HCT116 (cell line): ENCODE measurements around the gene ADORA1. TPM values are rescaled to one million over a fixed set of nuclear protein-coding genes. Genes with fewer than 3 reads are reported as not detected.

Experiments
- ATAC-seq: fragments of 200-7000 bp; cut with Tn5 transposase; 2 replicates; pipeline ENCODE4 v1.9.1; 2020; ENCODE audit warnings: mild to moderate bottlenecking, moderate library complexity
- BruUV-seq: library from RNA; stranded (reverse); fragments of 400-500 nt; replicated peaks from 2 replicates; lab custom pipeline; 2021; lab: Mats Ljungman, UMichigan
- CTCF ChIA-PET: fragments of 300-600 bp; sonication (Branson Sonifier 250); formaldehyde crosslinking; loops from one replicate; lab custom pipeline; 2021; ENCODE audit warnings: antibody characterized with exemption; lab: Charles Lee
- POLR2A ChIA-PET: fragments of 300-600, 350-600 bp; sonication (Branson Sonifier 250); formaldehyde crosslinking; loops from one replicate; lab custom pipeline; 2021; ENCODE audit warnings: antibody characterized with exemption; lab: Charles Lee
- RAD21 ChIA-PET, 2 experiments: fragments of 300-600 bp; sonication (Branson Sonifier 250); formaldehyde crosslinking; loops; one replicate each; lab custom pipeline; 2023; ENCODE audit warnings: low total read pairs in 2 of 2; ENCODE audit not compliant: uncharacterized antibody in 2 of 2, unreplicated experiment in 2 of 2, low non-redundant PET in 1 of 2; lab: Charles Lee
- DNase-seq: peaks from one replicate; pipeline ENCODE4 v3.0.0-alpha.2; 2010; ENCODE audit warnings: low read depth, low spot score
- H2AFZ ChIP-seq: fragments of 200-600 bp; shearing (Covaris generic), sonication (generic); 2 replicates; pipeline ENCODE4 v1.6.1; 2017; ENCODE audit warnings: low read depth, mixed run types, mixed read lengths, antibody characterized with exemption, low read length; ENCODE audit not compliant: poor library complexity, severe bottlenecking
- H3K27ac ChIP-seq: 2 replicates; pipeline ENCODE4 v1.5.1; 2012; ENCODE audit warnings: low read depth, low read length
- H3K27me3 ChIP-seq: fragments of 200-600 bp; sonication (generic); 2 replicates; pipeline ENCODE4 v1.6.1; 2016; ENCODE audit warnings: mixed run types, low read length, mixed read lengths; ENCODE audit not compliant: insufficient read depth
- H3K36me3 ChIP-seq, 2 experiments: fragments of 200-500 bp in 1 of 2; fragments of 200-600 bp in 1 of 2; sonication (Bioruptor generic) in 1 of 2; sonication (generic) in 1 of 2; 2 replicates each; pipeline versions ENCODE4 v1.5.1 to v1.6.1; 2014 to 2016; ENCODE audit warnings: low read length in 2 of 2, inconsistent platforms in 1 of 2, mixed read lengths in 1 of 2, mixed run types in 1 of 2; ENCODE audit not compliant: insufficient read depth in 2 of 2, control insufficient read depth in 1 of 2
- H3K4me1 ChIP-seq, 2 experiments: fragments of 200-600 bp in 1 of 2; sonication (generic) in 1 of 2; 2 replicates each; pipeline versions ENCODE4 v1.5.1 to v1.6.1; 2012 to 2017; ENCODE audit warnings: low read length in 2 of 2, inconsistent platforms in 1 of 2, mild to moderate bottlenecking in 1 of 2, mixed read lengths in 1 of 2, mixed run types in 1 of 2, moderate library complexity in 1 of 2; ENCODE audit not compliant: insufficient read depth in 2 of 2, control insufficient read depth in 1 of 2
- H3K4me2 ChIP-seq: fragments of 200-600 bp; sonication (generic); 2 replicates; pipeline ENCODE4 v1.6.1; 2017; ENCODE audit warnings: mixed run types, low read length, mixed read lengths
- H3K4me3 ChIP-seq, 2 experiments: fragments of 200-600 bp in 1 of 2; sonication (generic) in 1 of 2; replicated peaks in 1 of 2; 2 replicates each; pipeline ENCODE4 v1.5.1; 2011 to 2016; ENCODE audit warnings: low read length in 2 of 2, control low read depth in 1 of 2, low read depth in 1 of 2, mild to moderate bottlenecking in 1 of 2, mixed read lengths in 1 of 2, mixed run types in 1 of 2
- H3K79me2 ChIP-seq: fragments of 200-600 bp; sonication (generic); 2 replicates; pipeline ENCODE4 v1.6.1; 2017; ENCODE audit warnings: mild to moderate bottlenecking, mixed run types, low read length, moderate library complexity, mixed read lengths; ENCODE audit not compliant: insufficient read depth
- H3K9ac ChIP-seq: fragments of 200-600 bp; sonication (generic); 2 replicates; pipeline ENCODE4 v1.6.1; 2016; ENCODE audit warnings: low read length, mixed read lengths
- H3K9me2 ChIP-seq: fragments of 200-600 bp; sonication (generic), shearing (Covaris generic); 2 replicates; pipeline ENCODE4 v1.6.1; 2017; ENCODE audit warnings: mixed run types, mild to moderate bottlenecking, moderate library complexity; ENCODE audit not compliant: insufficient read depth
- H3K9me3 ChIP-seq, 2 experiments: fragments of 200-500 bp in 1 of 2; fragments of 200-600 bp in 1 of 2; sonication (Bioruptor generic) in 1 of 2; sonication (generic) in 1 of 2; 2 replicates each; pipeline ENCODE4 v1.6.1; 2014 to 2017; ENCODE audit warnings: low read length in 2 of 2, mixed read lengths in 2 of 2, inconsistent platforms in 1 of 2, low read depth in 1 of 2, mild to moderate bottlenecking in 1 of 2, mixed run types in 1 of 2, moderate library complexity in 1 of 2; ENCODE audit not compliant: control insufficient read depth in 1 of 2, insufficient read depth in 1 of 2
- H4K20me1 ChIP-seq: fragments of 200-600 bp; sonication (generic), shearing (Covaris generic); 2 replicates; pipeline ENCODE4 v1.6.1; 2017; ENCODE audit warnings: mixed run types, mild to moderate bottlenecking, moderate library complexity; ENCODE audit not compliant: insufficient read depth
- ATF3 ChIP-seq: IDR thresholded peaks from 2 replicates; pipeline ENCODE4 v1.6.1; 2012
- CBX3 ChIP-seq: IDR thresholded peaks from 2 replicates; pipeline ENCODE4 v1.6.1; 2012; ENCODE audit warnings: low read depth
- CTCF ChIP-seq, 3 experiments: fragments of 200-600 bp in 1 of 3; sonication (generic) in 1 of 3; IDR thresholded peaks in 2 of 3; conservative IDR thresholded peaks in 1 of 3; 2 replicates each; pipeline ENCODE4 v1.5.1; 2012 to 2017; ENCODE audit warnings: low read depth in 2 of 3, low read length in 2 of 3, antibody characterized with exemption in 1 of 3, borderline replicate concordance in 1 of 3, control low read depth in 1 of 3, mild to moderate bottlenecking in 1 of 3, mixed read lengths in 1 of 3, mixed run types in 1 of 3, moderate library complexity in 1 of 3; ENCODE audit not compliant: insufficient read depth in 1 of 3
- EGR1 ChIP-seq: IDR thresholded peaks from 2 replicates; pipeline ENCODE4 v1.6.1; 2012; ENCODE audit warnings: low read depth
- ELF1 ChIP-seq: IDR thresholded peaks from 2 replicates; pipeline ENCODE4 v1.6.1; 2012; ENCODE audit warnings: low read depth, borderline replicate concordance
- EZH2 ChIP-seq: fragments of 200-600 bp; sonication (generic); IDR thresholded peaks from 2 replicates; pipeline ENCODE4 v1.6.1; 2017; ENCODE audit warnings: antibody characterized with exemption, mixed run types
- JUND ChIP-seq: IDR thresholded peaks from 2 replicates; pipeline ENCODE4 v1.6.1; 2012
- POLR2A ChIP-seq: IDR thresholded peaks from 2 replicates; pipeline ENCODE4 v1.7.0; 2011; ENCODE audit warnings: borderline replicate concordance; ENCODE audit not compliant: insufficient read depth, insufficient read length; ENCODE audit errors: extremely low read depth
- POLR2AphosphoS5 ChIP-seq: IDR thresholded peaks from 2 replicates; pipeline ENCODE4 v1.6.1; 2011; ENCODE audit warnings: mild to moderate bottlenecking, low read depth, low read length, moderate library complexity
- RAD21 ChIP-seq: IDR thresholded peaks from 2 replicates; pipeline ENCODE4 v1.6.1; 2012; ENCODE audit warnings: low read depth, mild to moderate bottlenecking
- SIN3A ChIP-seq: IDR thresholded peaks from 2 replicates; pipeline ENCODE4 v1.6.1; 2012; ENCODE audit warnings: low read depth
- SRF ChIP-seq: IDR thresholded peaks from 2 replicates; pipeline ENCODE4 v1.6.1; 2012; ENCODE audit warnings: low read depth
- TCF7L2 ChIP-seq: IDR thresholded peaks from 2 replicates; pipeline ENCODE4 v1.7.0; 2011; ENCODE audit warnings: borderline replicate concordance, inconsistent platforms; ENCODE audit not compliant: insufficient read depth, insufficient read length; ENCODE audit errors: extremely low read depth
- YY1 ChIP-seq: IDR thresholded peaks from 2 replicates; pipeline ENCODE4 v1.6.1; 2011; ENCODE audit warnings: low read length, low read depth, moderate library complexity, mild to moderate bottlenecking; ENCODE audit not compliant: insufficient replicate concordance; ENCODE audit errors: extremely low read depth
- ZFX ChIP-seq: fragments of 450-650 bp; IDR thresholded peaks from 2 replicates; pipeline ENCODE4 v1.6.1; 2017
- ZNF274 ChIP-seq: fragments of 200-500 bp; sonication (Bioruptor generic); IDR thresholded peaks from 2 replicates; pipeline ENCODE4 v1.6.1; 2014; ENCODE audit warnings: mild to moderate bottlenecking, low read depth, low read length, inconsistent platforms
- intact Hi-C: fragments of 100-400 bp; cut with micrococcal nuclease; formaldehyde crosslinking; loops from 2 replicates; pipeline ENCODE4 v1.10.0; 2022
- total RNA-seq: library from RNA; stranded (reverse); gene quantifications from one replicate; pipeline ENCODE4 v1.2.1, GENCODE V29; 2021; ENCODE audit not compliant: unreplicated experiment
- TF ChIP-seq, protein P1 (sequence below): IDR thresholded peaks from 2 replicates; pipeline ENCODE4 v1.6.1; 2011; ENCODE audit warnings: mild to moderate bottlenecking, low read length, moderate library complexity; ENCODE audit not compliant: insufficient replicate concordance; ENCODE audit errors: extremely low read depth
- TF ChIP-seq, protein P2 (sequence below): IDR thresholded peaks from 2 replicates; pipeline ENCODE4 v1.6.1; 2012

The ADORA1 gene
- total RNA-seq, 1 experiment from 2014 or later = 2.8 TPM

- peak overlapping the region; percentile 56 to 64 for H3K4me3 ChIP-seq
- intact Hi-C loops = no loop called here
- peaks cover 7% of the 10 kb centered on the region; the same call in 1 of the 2 replicates for H3K27me3 ChIP-seq
- ChIA-PET POLR2A (no interaction called here), RAD21 (interaction anchor here in 1 of 2 experiments (0.9 to 1.6 kb wide), 4 partner anchors 11 to 88 kb away, joined by 3 to 4 read pairs (median 4); no protein-coding TSS in a partner anchor), CTCF (interaction anchor here (1.0 to 4.5 kb wide), 11 partner anchors 10 to 141 kb away, joined by 3 to 58 read pairs (median 4); no protein-coding TSS in a partner anchor)
- peaks cover 25 to 58% of the 10 kb centered on the region in 2 experiments; a peak in 3 of 4 replicates for H3K4me1 ChIP-seq
- BruUV-seq = no TSS peak
- H3K9me2 ChIP-seq = no peaks in the 10 kb centered on the region
- H3K36me3 ChIP-seq = no peaks in the 10 kb centered on the region
- TF ChIP-seq CBX3 (no peak), ZNF274 (no peak), ZFX (no peak), ATF3 (no peak), SRF (no peak), SIN3A (no peak), EGR1 (no peak), POLR2AphosphoS5 (no peak), YY1 (no peak), EZH2 (no peak), JUND (no peak), POLR2A (no peak), TCF7L2 (no peak), ELF1 (no peak), CTCF (IDR thresholded peaks at IDR 0.05 in 2 of 3, conservative IDR thresholded peaks at IDR 0.05 in 1 of 3; ENCODE audit: borderline replicate concordance in 1 of 3, insufficient read depth in 1 of 3, low read depth in 2 of 3, low read length in 2 of 3) (no peak), RAD21 (no peak)
- TF ChIP-seq, protein P1, sequence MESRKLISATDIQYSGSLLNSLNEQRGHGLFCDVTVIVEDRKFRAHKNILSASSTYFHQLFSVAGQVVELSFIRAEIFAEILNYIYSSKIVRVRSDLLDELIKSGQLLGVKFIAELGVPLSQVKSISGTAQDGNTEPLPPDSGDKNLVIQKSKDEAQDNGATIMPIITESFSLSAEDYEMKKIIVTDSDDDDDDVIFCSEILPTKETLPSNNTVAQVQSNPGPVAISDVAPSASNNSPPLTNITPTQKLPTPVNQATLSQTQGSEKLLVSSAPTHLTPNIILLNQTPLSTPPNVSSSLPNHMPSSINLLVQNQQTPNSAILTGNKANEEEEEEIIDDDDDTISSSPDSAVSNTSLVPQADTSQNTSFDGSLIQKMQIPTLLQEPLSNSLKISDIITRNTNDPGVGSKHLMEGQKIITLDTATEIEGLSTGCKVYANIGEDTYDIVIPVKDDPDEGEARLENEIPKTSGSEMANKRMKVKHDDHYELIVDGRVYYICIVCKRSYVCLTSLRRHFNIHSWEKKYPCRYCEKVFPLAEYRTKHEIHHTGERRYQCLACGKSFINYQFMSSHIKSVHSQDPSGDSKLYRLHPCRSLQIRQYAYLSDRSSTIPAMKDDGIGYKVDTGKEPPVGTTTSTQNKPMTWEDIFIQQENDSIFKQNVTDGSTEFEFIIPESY = no peak
- TF ChIP-seq, protein P2, sequence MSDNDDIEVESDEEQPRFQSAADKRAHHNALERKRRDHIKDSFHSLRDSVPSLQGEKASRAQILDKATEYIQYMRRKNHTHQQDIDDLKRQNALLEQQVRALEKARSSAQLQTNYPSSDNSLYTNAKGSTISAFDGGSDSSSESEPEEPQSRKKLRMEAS = no peak
- no peak overlapping the region for H2AFZ ChIP-seq
- H3K9ac ChIP-seq = peak overlapping the region; percentile 60
- H3K79me2 ChIP-seq = no peaks in the 10 kb centered on the region
- H4K20me1 ChIP-seq = no peaks in the 10 kb centered on the region
- H3K9me3 ChIP-seq = no peaks in the 10 kb centered on the region
- H3K27ac ChIP-seq = no peak overlapping the region
- H3K4me2 ChIP-seq = peak overlapping the region; percentile 95
- ATAC-seq (no peak), DNase-seq (no peak)
These were observed 847 bp downstream of the ADORA1 start for GRCh38 chr1:203128431-203128715.
